SK-N-SH treated with all-trans-retinoic acid at 6 μM for 48 hours (cell line): ENCODE measurements around the gene RRM1.

ENCODE experiments used
- ARNTL ChIP-seq: fragments of 450-650 bp; formaldehyde crosslinking; IDR thresholded peaks from 2 replicates; pipeline ENCODE4 v1.5.0; 2020; ENCODE audit warnings: low read depth, mild to moderate bottlenecking, moderate library complexity, borderline replicate concordance
- CREB5 ChIP-seq: fragments of 250-450 bp; sonication (Bioruptor Pico); IDR thresholded peaks from 2 replicates; pipeline ENCODE4 v1.5.1; 2020; ENCODE audit warnings: low read depth, mild to moderate bottlenecking, moderate library complexity
- CSRNP3 ChIP-seq: fragments of 250-450 bp; sonication (Bioruptor Pico); IDR thresholded peaks from 2 replicates; pipeline ENCODE4 v1.5.1; 2021; ENCODE audit warnings: mild to moderate bottlenecking, moderate library complexity
- GLIS3 ChIP-seq: fragments of 250-450 bp; sonication (Bioruptor Pico); IDR thresholded peaks from 2 replicates; pipeline ENCODE4 v1.5.0; 2020; ENCODE audit warnings: mild to moderate bottlenecking, moderate library complexity
- ISL1 ChIP-seq: fragments of 250-450 bp; sonication (Bioruptor Pico); IDR thresholded peaks from 2 replicates; pipeline ENCODE4 v2.1.2; 2022; ENCODE audit warnings: mild to moderate bottlenecking, moderate library complexity
- PATZ1 ChIP-seq: fragments of 250-450 bp; sonication (Bioruptor Pico); IDR thresholded peaks from 2 replicates; pipeline ENCODE4 v1.8.0; 2020; ENCODE audit warnings: mild to moderate bottlenecking, moderate library complexity, borderline replicate concordance
- POU6F1 ChIP-seq: fragments of 250-450 bp; sonication (Bioruptor Pico); IDR thresholded peaks from 2 replicates; pipeline ENCODE4 v1.8.0; 2021; ENCODE audit warnings: low read depth, mild to moderate bottlenecking, moderate library complexity, borderline replicate concordance
- RARB ChIP-seq: fragments of 250-450 bp; sonication (Bioruptor Pico); IDR thresholded peaks from 2 replicates; pipeline ENCODE4 v1.8.0; 2021; ENCODE audit warnings: mild to moderate bottlenecking, moderate library complexity
- SNAI2 ChIP-seq: fragments of 250-450 bp; sonication (Bioruptor Pico); IDR thresholded peaks from 2 replicates; pipeline ENCODE4 v1.5.0; 2020; ENCODE audit warnings: mild to moderate bottlenecking, moderate library complexity
- ZC3H10 ChIP-seq: fragments of 250-450 bp; sonication (Bioruptor Pico); IDR thresholded peaks from 2 replicates; pipeline ENCODE4 v1.5.1; 2021; ENCODE audit warnings: mild to moderate bottlenecking, moderate library complexity
- ZFP3 ChIP-seq: fragments of 250-450 bp; sonication (Bioruptor Pico); IDR thresholded peaks from 2 replicates; pipeline ENCODE4 v1.5.0; 2020; ENCODE audit warnings: mild to moderate bottlenecking, moderate library complexity
- ZFP30 ChIP-seq: fragments of 450-650 bp; formaldehyde crosslinking; IDR thresholded peaks from 2 replicates; pipeline ENCODE4 v1.5.0; 2022; ENCODE audit warnings: mild to moderate bottlenecking, moderate library complexity
- ZNF565 ChIP-seq: fragments of 450-650 bp; formaldehyde crosslinking; conservative IDR thresholded peaks from 2 replicates; pipeline ENCODE4 v1.5.0; 2020; ENCODE audit warnings: low read depth, mild to moderate bottlenecking, moderate library complexity
- ZNF8 ChIP-seq: fragments of 450-650 bp; formaldehyde crosslinking; IDR thresholded peaks from 2 replicates; pipeline ENCODE4 v1.5.0; 2020; ENCODE audit warnings: mild to moderate bottlenecking, moderate library complexity

- TF ChIP-seq ZNF8 (CRISPR knock-in tag): no peak
- TF ChIP-seq ISL1 (CRISPR knock-in tag): no peak
- no peak for TF ChIP-seq POU6F1 (CRISPR knock-in tag)
- TF ChIP-seq RARB (CRISPR knock-in tag): no peak
- no peak for TF ChIP-seq PATZ1 (CRISPR knock-in tag)
- TF ChIP-seq CSRNP3: no peak
- TF ChIP-seq ZFP3 (CRISPR knock-in tag): no peak
- no peak for TF ChIP-seq ZNF565 (CRISPR knock-in tag)
- no peak for TF ChIP-seq CREB5
- no peak for TF ChIP-seq ZC3H10 (CRISPR knock-in tag)
- TF ChIP-seq SNAI2 (CRISPR knock-in tag): no peak
- no peak for TF ChIP-seq ZFP30 (CRISPR knock-in tag)
- TF ChIP-seq GLIS3: no peak
- no peak for TF ChIP-seq ARNTL (CRISPR knock-in tag)
Observed at GRCh38 chr11:4127357-4127756, 32.8 kb downstream of the RRM1 start.
